Effector CD4-positive, alpha-beta T cell (primary cell): ENCODE results near the gene KRTAP10-3.

Source experiments
- DNase-seq: peaks from one replicate; pipeline ENCODE4 v3.0.0-alpha.2; 2020

KRTAP10-3 gene

GRCh38 chr21:44514746-44515358 lies 43.7 kb downstream of the KRTAP10-3 start:
- DNase-seq: no peak

DNA sequence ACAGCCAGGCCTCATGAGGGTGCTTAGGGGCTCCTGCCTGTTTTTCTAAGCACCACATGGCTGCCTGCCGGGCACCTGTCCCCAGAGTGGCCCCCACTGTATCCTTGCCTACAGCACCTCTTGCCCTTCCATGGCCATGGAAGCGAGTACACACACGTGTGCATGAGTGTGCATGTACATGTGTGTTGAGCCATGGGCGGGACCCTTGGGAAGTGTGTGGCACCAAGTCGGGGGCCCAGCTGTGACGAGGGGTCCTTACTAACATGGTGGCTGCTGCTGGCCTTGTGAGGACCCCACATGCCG lies 44.4 kb downstream of the KRTAP10-3 start:
- DNase-seq: no peak

DNA sequence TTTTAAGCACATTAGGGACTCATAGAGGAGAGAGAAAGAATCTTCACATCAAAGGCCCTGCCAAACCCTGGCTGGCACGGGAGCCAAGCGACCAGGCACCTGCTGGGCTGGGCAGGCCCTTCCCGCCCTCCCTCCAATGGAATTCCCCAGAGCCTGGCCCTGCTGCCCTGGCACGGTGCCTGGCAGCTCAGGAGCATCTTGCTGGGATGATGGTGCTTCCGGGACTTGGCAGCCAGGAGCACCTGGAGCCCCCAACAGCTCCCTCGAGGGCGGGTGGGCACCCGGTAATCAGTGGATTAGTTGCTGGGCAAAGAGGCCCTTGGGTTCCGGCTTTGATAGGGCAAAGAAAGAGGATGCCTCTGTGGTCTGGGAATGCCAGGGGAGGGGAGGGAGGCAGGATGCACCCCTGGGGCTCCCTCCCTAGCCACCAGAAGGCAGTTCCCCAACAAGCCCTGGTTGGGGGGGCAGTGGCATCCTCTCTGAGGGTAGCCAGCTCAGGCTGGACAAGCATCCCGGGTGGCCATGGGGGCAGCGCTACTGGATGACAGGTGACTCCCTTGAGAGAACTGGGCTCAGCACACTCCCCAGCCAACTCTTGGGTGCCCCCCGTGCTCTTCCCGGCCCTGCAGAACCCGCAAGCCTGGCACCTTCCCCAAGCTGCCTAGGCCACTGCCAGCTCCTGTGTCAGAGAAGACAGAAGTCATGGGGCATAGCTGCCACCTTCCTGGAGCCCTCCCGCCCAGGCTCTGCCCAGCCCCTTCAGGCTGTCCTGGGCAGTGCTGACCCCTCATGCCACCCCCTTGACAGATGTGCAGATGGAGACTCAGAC lies 45.0 kb downstream of the KRTAP10-3 start:
- no peak for DNase-seq

- DNase-seq: no peak
Measured at GRCh38 chr21:44512496-44513388, 45.9 kb downstream of the KRTAP10-3 start.

GRCh38 chr21:44511938-44512275 lies 46.7 kb downstream of the KRTAP10-3 start:
- no peak for DNase-seq

DNA sequence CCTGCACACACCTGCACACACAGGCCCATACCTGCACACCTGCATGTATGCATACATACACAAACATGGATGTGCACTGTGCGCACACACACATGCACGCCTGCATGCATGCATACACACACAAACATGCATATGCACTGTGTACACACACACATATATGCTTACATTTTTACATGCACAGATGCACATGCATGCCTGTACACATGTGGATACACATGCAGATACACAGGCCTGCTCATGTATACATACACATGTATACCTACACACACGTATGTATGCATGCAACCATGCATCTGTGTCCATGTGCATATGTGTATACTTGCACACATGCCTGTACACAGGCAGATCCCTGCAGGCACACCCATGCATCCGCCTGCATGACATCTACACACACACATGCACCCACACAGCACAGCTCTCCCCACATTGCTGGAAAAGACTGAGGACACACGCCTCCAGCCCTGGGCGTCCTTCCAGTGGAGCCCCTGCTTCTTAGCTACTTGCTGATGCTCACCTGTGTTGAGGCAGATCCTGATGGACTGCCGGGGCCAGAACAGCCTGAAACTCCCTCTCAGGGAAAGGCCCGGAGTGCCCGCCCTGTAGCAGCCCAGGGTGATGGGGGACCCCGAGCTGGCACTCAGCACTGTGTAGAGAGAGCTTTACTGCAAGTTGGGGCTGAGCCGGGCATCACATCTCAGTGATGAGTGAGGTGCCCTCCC lies 47.2 kb downstream of the KRTAP10-3 start:
- no peak for DNase-seq

DNA sequence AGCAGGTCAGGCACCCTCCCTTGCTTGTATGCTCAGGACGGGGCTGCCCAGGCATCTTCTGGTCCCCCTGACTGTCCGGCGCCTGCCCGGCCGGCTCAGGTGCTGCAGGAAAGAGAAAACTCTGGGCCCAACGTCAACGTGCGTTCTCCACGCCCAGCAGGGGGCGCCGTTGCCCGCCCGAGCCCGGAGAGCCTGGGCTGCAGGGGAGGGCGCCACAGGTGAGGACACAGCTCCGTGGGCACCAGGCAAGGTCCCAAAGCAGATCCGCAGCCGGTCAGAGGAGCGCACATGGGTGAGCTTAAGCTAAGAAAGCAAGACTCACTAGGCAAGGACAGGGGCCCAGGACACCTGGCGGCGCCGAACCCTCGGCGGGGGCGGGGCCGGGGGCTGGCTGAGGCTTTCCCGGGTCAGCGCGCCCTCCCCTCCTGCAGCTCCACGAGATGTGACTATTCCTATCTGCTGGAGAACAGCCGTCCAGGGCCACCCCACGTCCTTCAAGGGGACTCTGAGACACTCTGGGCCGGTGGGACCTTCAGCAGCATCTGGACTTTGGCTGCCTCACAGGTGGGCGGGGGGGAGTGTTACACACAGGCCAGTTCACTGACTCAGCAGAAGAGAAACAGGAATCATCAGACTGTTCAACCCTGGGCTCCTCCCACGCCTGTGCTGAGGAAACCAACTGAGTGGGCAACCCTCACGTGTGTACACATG lies 47.9 kb downstream of the KRTAP10-3 start:
- peak; percentile 80 for DNase-seq

GRCh38 chr21:44510109-44510507 lies 48.5 kb downstream of the KRTAP10-3 start:
- DNase-seq: no peak

DNA sequence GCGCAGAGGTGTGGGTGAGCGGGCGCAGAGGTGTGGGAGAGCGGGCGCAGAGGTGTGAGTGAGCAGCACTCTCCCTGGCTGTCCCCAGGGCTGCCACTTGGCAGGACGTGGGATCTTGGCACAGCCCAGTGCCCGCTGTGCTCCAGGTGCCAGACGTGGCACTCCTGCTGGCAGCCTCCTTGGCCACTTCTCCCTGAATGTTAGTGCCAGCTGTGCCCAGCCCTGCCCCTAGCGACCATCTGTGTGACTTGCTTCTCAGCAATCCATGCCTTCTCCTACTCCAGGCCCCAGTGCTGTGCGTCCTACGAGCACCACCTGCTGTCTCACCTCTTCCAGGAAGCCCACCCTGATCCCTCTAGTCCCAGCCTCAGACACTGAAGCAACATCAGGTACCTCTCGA lies 49.1 kb downstream of the KRTAP10-3 start:
- DNase-seq: no peak

- no peak for DNase-seq
Measured at GRCh38 chr21:44508711-44509445, 49.7 kb downstream of the KRTAP10-3 start.

- DNase-seq: no peak
Measured at GRCh38 chr21:44508426-44508710, 50.2 kb downstream of the KRTAP10-3 start.
